Measurements from ENCODE around the gene SOX5.

The SOX5 gene

DNA sequence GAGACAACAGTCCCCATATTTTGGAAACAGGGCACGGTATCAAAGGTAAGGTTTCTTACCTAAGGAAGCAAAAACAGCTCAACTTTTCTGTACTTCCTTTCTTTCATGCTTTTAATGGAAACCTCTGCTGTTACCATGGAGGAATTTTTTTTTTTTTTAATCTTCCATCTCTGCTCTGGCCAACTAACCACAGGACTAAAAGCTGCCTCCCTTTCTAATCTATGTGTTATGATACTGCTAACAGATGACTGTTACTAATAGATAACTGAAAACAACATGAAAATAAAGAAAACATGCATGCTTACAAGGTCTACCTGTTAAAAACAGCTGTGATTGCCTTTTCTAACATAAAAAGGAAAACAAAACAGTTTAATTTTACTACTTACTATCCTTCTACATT is 168.4 kb downstream of the SOX5 start:
- H3K9ac ChIP-seq (ENCODE audit: low read depth, low read length) = no peak overlapping the region
- H3K9me3 ChIP-seq (ENCODE audit: control insufficient read depth, insufficient read depth, low read length) = peaks cover 6% of the 10 kb centered on the region; the same call in 1 of the 2 replicates
- H3K36me3 ChIP-seq (ENCODE audit: insufficient read depth, low read length) = no peaks in the 10 kb centered on the region
- H3K4me1 ChIP-seq (ENCODE audit: insufficient read depth, low read length) = no peaks in the 10 kb centered on the region

DNA sequence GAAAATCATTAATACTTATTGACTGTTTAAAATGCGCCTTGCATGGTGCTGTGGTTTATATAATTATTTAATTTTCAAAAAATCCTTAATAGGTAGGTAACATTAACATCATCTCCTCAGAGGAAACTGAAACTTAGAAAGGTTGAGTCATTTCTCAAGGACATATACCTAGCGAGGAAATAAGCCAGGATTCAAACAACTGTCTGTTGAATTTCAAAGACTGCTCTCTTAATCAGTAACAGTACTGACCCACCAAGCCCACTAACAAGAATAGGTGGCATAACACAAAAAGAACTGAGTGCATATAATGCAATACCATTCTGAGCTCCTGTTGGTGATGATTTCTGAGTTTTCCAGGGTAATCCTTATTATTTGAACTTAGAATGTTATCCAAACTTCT is 174.3 kb downstream of the SOX5 start:
- Histone ChIP-seq H3K4me1 (ENCODE audit: insufficient read depth, low read length) (peaks cover 17% of the 10 kb centered on the region; the same call in 1 of the 2 replicates), H3K9ac (ENCODE audit: low read depth, low read length) (no peak overlapping the region), H3K9me3 (ENCODE audit: control insufficient read depth, insufficient read depth, low read length) (peaks cover 6% of the 10 kb centered on the region; the same call in 1 of the 2 replicates), H3K36me3 (ENCODE audit: insufficient read depth, low read length) (no peaks in the 10 kb centered on the region)

DNA sequence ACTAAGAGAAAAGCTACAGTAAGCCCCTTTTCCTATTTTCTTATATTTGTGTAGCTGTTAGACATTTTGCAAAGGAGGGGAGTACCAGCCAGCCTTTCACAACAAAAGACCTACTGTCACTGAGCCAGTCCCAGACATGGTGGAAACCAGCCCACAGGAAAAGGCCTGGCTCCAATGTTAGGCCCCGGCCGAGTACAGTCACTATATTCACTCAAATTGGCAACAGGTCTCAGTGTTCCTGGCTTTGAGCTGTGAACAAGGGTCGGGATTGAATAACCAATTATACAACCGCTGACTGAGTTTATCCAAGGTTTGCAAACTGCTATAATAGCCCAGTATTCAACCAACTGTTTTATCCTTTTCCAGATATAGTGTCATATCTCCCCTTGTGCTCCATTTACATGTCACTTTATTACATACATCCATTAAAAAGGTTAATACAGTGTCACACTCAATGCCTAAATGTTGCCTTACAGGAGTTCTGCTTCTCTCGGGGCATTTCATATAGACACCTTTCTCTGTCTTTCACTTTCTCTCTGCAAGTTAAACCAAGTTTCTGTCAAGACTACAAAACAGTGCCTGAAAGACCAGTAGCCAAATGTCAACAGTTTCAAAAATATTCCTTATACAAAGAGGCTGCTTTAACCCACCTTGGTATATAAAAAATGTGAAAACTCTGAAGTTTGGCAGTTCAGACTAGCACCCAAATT is 178.1 kb downstream of the SOX5 start:
- Histone ChIP-seq H3K36me3 (ENCODE audit: insufficient read depth, low read length) (no peaks in the 10 kb centered on the region), H3K9ac (ENCODE audit: low read depth, low read length) (no peak overlapping the region), H3K4me1 (ENCODE audit: insufficient read depth, low read length) (peaks cover 34% of the 10 kb centered on the region), H3K9me3 (ENCODE audit: control insufficient read depth, insufficient read depth, low read length) (peaks cover 2% of the 10 kb centered on the region; the same call in 1 of the 2 replicates)

DNA sequence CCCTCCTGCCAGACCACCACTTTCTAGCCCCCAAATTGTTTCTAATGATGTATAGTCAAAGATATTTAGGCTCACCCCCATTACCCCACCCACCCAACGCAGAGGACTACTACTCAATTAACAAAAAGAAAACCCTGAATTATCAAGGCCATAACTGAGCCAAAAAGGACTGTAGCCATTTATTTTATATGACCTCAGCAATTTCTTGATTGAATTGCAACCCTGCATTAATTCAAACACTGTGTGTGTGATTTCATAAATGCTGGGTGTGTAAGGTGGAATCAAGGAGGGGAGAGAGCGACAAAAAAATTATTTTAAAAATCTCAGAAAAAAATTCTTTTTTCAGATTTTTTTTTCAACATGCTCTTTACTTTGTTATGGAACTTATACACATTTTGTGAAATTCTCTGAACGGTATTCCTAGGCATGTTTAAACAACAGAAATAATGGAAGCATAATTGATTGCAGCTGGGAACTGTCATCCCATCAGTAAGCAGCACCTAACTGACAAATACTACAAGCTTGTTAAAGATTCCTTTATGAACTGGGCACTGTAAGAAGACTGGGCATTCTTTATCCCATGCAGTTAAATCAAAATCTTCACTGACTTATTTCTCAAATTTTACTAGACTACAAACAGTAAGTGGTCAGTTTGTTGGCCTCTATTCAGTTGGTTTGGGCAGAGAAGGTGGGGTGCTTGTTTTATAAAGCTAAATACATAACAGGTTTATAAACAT is 179.1 kb downstream of the SOX5 start:
- H3K9ac ChIP-seq (ENCODE audit: low read depth, low read length) = no peak overlapping the region
- H3K36me3 ChIP-seq (ENCODE audit: insufficient read depth, low read length) = no peaks in the 10 kb centered on the region
- no peaks in the 10 kb centered on the region for H3K9me3 ChIP-seq (ENCODE audit: control insufficient read depth, insufficient read depth, low read length)
- peaks cover 32% of the 10 kb centered on the region for H3K4me1 ChIP-seq (ENCODE audit: insufficient read depth, low read length)

DNA sequence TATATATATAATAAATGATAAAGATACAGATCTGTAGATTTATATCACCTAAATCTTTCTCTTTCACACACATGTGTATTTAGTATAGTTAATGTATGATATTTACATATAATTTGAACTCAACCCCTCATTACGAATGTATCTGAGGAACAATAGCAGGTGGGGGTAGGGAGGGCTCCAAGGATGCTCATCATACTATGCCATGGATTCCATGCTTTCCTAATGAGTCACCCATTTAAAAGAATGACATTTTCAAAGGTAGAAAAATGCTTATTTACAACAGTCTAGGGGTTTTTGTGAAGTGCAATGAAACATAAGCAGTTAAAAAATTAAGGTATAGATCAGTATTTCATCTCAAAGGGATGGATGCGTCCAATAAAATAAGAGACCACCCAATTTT is 181.6 kb downstream of the SOX5 start:
- no peaks in the 10 kb centered on the region for H3K36me3 ChIP-seq (ENCODE audit: insufficient read depth, low read length)
- H3K9ac ChIP-seq (ENCODE audit: low read depth, low read length) = no peak overlapping the region
- peaks cover 22% of the 10 kb centered on the region for H3K4me1 ChIP-seq (ENCODE audit: insufficient read depth, low read length)
- no peaks in the 10 kb centered on the region for H3K9me3 ChIP-seq (ENCODE audit: control insufficient read depth, insufficient read depth, low read length)

DNA sequence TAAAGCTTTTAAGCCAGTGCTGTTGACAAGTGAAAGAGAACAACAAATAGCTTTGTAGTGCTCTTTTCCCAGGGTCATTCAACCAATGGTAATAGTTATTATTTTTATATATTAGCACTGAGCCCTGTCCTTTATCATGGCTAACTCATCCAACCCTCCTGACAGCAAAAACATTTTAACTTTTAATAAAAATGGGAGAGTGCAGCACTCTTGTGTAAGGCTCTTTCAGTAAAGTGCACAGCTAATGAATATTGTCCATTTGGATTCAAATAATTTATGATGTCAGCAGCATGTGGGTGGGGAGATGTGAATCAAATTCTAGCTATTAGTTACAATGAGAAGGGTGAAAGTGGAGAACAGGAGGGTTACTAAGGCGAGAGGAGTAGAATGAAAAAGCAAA is 185.7 kb downstream of the SOX5 start:
- Histone ChIP-seq H3K36me3 (ENCODE audit: insufficient read depth, low read length) (no peaks in the 10 kb centered on the region), H3K9ac (ENCODE audit: low read depth, low read length) (no peak overlapping the region), H3K4me1 (ENCODE audit: insufficient read depth, low read length) (peaks cover 24% of the 10 kb centered on the region), H3K9me3 (ENCODE audit: control insufficient read depth, insufficient read depth, low read length) (no peaks in the 10 kb centered on the region)

DNA sequence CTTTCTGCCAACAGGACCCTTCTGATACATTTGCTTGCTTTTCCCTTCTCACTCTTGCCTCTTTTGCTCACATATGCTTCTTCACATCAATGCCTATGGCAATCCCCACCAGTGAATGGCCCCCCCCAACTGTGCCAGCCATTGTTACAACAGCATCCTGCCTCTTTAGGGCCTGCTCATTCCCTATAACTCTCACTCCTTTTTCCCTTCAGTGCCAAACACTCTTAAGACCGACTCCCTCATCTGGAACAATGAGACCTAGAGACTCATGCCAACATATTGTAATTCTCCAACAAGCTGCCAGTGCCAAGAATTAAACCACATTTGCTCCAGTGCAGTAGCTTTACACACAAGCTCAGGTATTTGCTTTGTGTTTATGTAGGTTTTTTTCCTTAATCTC is 189.0 kb downstream of the SOX5 start:
- Histone ChIP-seq H3K9me3 (ENCODE audit: control insufficient read depth, insufficient read depth, low read length) (no peaks in the 10 kb centered on the region), H3K9ac (ENCODE audit: low read depth, low read length) (no peak overlapping the region), H3K36me3 (ENCODE audit: insufficient read depth, low read length) (no peaks in the 10 kb centered on the region), H3K4me1 (ENCODE audit: insufficient read depth, low read length) (peaks cover 38% of the 10 kb centered on the region)

DNA sequence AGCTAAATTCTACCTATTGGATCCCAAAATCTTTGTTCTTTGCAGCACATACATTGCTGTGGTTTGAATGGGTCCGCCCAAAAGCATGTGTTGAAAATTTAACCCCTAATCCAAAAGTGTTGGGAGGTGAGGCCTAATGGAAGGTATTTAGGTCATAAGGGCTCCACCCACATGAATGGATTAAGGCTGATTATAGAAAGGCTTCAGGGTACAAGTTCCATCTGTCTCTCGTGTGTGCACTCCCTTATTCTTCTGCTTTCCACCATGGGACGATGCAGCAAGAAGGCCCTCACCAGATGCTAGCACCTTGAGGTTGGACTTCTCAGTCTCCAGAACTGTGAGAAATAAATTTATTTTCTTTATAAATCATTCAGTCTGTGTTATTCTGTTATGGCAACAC is 190.9 kb downstream of the SOX5 start:
- Histone ChIP-seq H3K9ac (ENCODE audit: low read depth, low read length) (no peak overlapping the region), H3K9me3 (ENCODE audit: control insufficient read depth, insufficient read depth, low read length) (no peaks in the 10 kb centered on the region), H3K36me3 (ENCODE audit: insufficient read depth, low read length) (no peaks in the 10 kb centered on the region), H3K4me1 (ENCODE audit: insufficient read depth, low read length) (peaks cover 47% of the 10 kb centered on the region)

DNA sequence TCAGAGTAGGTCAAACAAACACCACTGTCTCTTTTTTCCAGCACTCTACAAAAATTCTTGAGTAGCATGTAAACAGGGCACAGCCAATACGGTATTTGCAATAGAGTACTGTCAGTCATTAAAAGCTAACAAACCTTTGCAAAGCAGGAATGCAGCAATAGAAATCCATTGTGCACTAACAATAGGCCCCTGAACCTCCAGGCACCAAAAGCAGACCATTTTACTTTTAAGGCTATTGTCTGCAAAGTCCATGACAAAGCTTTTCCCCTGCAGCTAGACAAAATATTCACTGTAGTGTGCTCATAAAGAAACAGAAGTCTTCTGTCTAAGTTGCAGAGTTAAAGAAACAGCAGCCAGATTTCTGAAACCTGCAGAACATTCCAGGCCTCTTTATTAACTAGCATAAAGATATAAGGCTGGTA is 191.9 kb downstream of the SOX5 start:
- H3K9ac ChIP-seq (ENCODE audit: low read depth, low read length) = no peak overlapping the region
- H3K36me3 ChIP-seq (ENCODE audit: insufficient read depth, low read length) = no peaks in the 10 kb centered on the region
- peaks cover 49% of the 10 kb centered on the region for H3K4me1 ChIP-seq (ENCODE audit: insufficient read depth, low read length)
- H3K9me3 ChIP-seq (ENCODE audit: control insufficient read depth, insufficient read depth, low read length) = no peaks in the 10 kb centered on the region

DNA sequence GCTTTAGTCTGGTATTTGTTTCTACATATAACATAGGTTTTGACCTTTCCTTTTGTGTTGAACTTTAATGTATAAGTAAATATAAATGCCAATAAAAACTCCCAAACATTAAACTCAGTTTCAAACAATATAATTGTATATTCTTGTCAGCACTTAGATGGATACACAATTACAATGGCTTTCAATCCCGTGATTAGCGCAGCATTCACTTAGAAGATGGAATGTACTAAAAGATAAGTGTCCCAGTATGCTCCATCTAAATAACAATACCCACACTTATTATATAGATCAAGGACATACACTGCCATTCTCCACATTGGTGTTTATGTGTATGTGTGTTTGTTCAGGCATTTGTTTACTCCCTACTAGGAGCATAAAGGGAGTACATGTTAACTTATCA is 193.1 kb downstream of the SOX5 start:
- no peak overlapping the region; the same call in 1 of the 2 replicates for H3K9ac ChIP-seq (ENCODE audit: low read depth, low read length)
- H3K36me3 ChIP-seq (ENCODE audit: insufficient read depth, low read length) = no peaks in the 10 kb centered on the region
- H3K9me3 ChIP-seq (ENCODE audit: control insufficient read depth, insufficient read depth, low read length) = no peaks in the 10 kb centered on the region
- H3K4me1 ChIP-seq (ENCODE audit: insufficient read depth, low read length) = peaks cover 49% of the 10 kb centered on the region

DNA sequence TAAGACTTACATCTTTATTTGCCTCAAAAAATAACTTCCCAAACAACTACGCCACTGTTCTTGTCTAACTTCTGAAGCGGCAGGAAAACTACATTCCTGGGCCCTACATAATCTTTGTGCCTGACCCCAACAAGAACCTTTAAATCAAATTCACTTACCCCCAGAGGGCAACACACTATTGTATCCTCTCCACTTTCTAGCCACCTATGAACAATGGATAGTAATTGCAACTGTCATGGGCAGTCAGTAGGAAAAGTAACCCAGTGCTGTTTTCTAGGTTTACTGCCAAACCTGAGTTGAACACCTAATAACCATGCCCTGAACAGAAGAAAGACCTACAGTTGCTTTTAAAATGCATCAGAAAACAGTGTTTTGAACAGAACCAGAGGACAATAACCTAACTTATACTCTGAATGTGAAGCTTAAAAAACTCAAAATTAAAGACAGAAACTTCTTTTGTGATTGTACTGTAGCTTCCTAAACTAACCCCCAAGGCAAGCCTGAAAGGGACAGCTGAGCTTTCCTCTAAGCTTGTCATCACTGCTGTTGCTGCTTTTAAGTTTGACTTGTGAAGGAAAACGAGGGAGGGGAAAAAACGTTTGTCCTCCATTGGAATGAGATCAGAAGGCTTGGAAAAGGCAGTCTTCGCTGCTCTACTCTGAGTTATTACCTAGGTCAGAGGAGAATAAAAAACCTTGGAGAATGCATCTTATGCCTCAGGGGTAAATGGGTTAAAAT is 195.7 kb downstream of the SOX5 start:
- H3K9ac ChIP-seq (ENCODE audit: low read depth, low read length) = no peak overlapping the region
- H3K9me3 ChIP-seq (ENCODE audit: control insufficient read depth, insufficient read depth, low read length) = no peaks in the 10 kb centered on the region
- peaks cover 42% of the 10 kb centered on the region for H3K4me1 ChIP-seq (ENCODE audit: insufficient read depth, low read length)
- H3K36me3 ChIP-seq (ENCODE audit: insufficient read depth, low read length) = no peaks in the 10 kb centered on the region

DNA sequence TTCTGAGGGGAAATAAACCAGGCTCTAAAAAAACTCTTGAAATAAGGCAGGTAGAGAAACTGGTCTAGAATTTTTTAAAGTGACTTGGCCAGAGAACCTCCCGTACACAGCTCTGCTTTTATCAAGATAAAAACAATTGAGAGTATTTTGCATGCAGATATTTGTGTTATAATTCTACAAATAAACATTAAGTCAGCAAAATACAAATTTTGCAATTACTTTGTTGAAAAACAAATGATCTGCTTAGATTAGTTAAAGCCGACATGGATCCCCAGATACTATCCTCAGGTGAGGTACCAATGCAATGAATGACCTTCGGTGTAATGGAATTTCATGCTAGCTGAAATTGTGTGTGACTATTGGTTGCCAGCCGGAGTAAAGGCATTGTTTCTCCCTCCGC is 197.2 kb downstream of the SOX5 start:
- Histone ChIP-seq H3K36me3 (ENCODE audit: insufficient read depth, low read length) (no peaks in the 10 kb centered on the region), H3K4me1 (ENCODE audit: insufficient read depth, low read length) (peaks cover 29% of the 10 kb centered on the region), H3K9ac (ENCODE audit: low read depth, low read length) (no peak overlapping the region), H3K9me3 (ENCODE audit: control insufficient read depth, insufficient read depth, low read length) (no peaks in the 10 kb centered on the region)

DNA sequence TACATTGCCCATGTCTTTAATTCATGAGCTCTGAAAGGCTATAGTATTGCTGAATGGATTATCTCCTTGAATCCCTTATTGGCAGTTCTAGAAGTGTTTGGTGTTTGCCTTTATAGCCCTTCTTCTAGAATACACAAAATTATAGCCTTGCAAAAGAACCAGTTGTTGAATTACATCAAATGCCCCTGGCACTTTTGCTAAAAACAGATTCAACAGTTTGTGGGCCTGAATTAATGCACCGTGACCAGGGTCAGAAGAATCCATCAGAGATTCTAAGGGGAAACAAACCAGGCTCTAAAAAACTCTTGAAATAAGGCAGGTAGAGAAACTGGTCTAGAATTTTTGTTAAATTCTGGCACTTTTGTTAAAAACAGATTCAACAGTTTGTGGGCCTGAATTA is 197.8 kb downstream of the SOX5 start:
- Histone ChIP-seq H3K4me1 (ENCODE audit: insufficient read depth, low read length) (peaks cover 23% of the 10 kb centered on the region), H3K9me3 (ENCODE audit: control insufficient read depth, insufficient read depth, low read length) (no peaks in the 10 kb centered on the region), H3K36me3 (ENCODE audit: insufficient read depth, low read length) (no peaks in the 10 kb centered on the region), H3K9ac (ENCODE audit: low read depth, low read length) (no peak overlapping the region)

DNA sequence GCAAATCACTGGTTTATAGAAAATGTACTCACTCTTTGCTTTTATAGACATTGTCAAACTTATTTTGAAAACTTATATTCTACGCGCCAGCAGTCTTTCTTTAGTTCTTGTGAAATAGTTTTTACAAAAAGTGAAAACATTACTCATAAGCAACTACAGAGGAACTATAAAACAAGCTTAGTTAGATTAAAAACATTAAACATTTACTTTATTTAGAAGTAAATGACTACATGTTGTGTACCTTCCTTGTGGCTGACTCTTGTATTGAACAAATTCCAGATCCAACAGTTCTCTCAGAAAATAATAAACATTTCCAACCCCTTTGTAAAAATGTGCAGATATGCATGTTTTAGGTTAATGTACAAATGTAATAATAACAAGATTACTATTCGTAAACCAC is 198.5 kb downstream of the SOX5 start:
- peaks cover 16% of the 10 kb centered on the region for H3K4me1 ChIP-seq (ENCODE audit: insufficient read depth, low read length)
- no peak overlapping the region for H3K9ac ChIP-seq (ENCODE audit: low read depth, low read length)
- no peaks in the 10 kb centered on the region for H3K36me3 ChIP-seq (ENCODE audit: insufficient read depth, low read length)
- H3K9me3 ChIP-seq (ENCODE audit: control insufficient read depth, insufficient read depth, low read length) = no peaks in the 10 kb centered on the region
